HG02981 (cell line): ENCODE data around the gene CABP7.

ENCODE experiments used
- ATAC-seq: cut with Tn5 transposase; IDR thresholded peaks from one replicate; pipeline ENCODE4 v1.9.1; 2021; ENCODE audit warnings: mild to moderate bottlenecking, moderate library complexity; ENCODE audit not compliant: unreplicated experiment

Gene CABP7

GRCh38 chr22:29719899-29720645, at the start of gene CABP7:
CABP7 (plus strand) TSS chr22:29720003; CDS start chr22:29720425, 422 bp downstream.
- no peak for ATAC-seq

- ATAC-seq = no peak
Observed at GRCh38 chr22:29670626-29671025, 49.2 kb upstream of the CABP7 start.

- no peak for ATAC-seq
Observed at GRCh38 chr22:29673361-29674066, 46.3 kb upstream of the CABP7 start.

GRCh38 chr22:29674121-29674520, 45.7 kb upstream of the CABP7 start:
- no peak for ATAC-seq

DNA sequence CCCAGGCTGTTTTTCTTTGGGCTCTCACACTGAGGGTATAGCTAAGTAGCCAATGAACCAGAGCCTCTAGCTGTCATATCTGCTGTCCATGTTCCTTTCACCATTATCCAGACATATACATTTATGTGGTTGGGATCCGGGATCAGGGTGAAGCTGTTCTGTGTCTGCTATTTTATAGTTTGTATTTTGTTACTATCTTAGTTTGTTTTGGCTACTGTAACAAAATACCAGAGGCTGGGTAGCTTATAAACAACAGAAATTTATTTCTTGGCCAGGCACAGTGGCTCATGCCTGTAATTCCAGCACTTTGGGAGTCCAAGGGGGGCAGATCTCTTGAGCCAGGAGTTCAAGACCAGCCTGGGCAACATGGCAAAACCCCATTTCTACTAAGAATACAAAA, 40.5 kb upstream of the CABP7 start:
- ATAC-seq = no peak

DNA sequence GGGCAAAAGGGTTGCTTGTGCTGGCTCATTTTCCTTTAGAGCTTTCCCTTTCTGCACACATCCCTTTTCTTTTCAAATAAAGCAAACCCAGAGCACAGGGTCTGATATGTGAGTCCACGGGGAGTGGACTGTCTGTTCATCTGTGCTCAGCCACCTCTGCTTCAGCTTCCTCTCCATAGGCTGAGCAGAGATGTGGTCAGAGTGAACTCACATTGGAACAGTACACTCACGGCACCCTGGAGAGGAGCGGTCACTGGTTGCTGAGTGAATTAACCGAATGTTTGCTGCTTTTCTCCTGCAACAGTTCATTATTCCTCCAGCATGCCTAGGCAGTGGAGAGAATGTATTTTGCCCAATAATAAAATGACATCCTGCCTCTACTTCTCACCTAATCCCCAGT, 36.3 kb upstream of the CABP7 start:
- no peak for ATAC-seq

DNA sequence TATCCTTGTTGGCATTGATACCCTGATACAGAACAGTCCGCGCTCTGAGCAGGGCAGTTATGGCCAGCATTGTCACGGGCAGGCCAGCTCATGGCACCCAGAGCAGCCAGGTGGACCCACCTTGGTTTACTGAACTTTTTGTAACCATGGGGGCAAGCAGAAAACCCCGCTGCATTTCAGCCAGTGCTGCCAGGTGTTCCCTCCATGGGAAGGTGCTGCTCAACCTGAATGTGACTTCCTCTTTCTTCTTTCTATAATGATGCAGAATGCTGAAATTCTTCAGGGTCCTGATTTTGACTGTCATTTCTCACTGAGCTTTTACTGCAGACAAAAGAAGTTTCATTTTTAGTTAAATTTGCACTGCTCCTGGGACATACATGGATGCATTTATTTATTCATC, 35.6 kb upstream of the CABP7 start:
- ATAC-seq = no peak

DNA sequence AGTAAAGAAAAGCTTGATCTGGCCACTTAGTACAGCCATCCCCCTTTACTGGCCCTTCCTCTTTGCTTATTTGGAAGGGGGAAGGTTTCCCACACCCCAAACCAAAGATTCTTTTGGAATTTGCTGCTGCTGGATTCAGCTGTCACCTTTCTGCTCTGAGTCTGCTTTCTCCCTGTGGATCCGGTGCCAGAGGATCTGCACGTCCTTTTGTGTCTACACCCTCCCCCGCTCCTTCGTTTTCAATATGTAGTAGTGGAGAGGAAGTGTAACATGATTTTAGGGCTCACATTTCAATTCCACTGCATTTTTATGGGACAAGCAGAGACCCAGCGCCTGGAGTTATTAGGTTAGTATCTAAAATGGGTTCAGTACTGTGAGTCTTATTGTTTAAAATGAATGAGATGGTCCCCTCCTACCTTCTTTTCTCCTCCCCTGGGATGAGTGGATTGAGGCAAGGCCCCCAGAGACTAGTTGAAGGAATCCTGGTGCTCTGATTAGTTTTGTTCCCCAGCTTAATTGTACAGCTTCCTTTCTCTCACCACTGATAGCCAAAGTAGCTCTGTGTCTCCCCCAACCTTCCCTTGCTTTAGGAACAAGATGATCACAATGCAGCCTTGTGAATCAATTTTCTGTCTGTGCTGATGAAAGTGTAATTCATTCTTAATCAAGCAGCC, 30.5 kb upstream of the CABP7 start:
- ATAC-seq = no peak

DNA sequence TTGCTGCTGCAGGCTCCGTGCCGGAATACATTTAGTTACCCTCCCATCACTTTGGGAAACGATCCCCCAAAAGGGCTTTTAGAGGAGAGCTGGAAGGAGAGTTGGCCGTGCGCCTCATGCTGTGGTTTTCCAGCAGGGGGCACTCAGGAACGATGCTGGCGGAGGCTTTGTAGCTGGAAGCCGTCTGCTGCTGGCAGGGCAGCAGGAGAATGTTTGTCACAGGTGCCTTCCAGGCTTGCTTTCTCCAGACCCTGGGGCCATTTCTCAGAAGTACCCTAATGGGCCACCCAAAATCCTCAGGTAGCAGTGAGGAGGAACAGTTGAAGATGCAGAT, 30.0 kb upstream of the CABP7 start:
- no peak for ATAC-seq

- ATAC-seq = no peak
Observed at GRCh38 chr22:29690476-29690875, 29.3 kb upstream of the CABP7 start.

- ATAC-seq = no peak
Observed at GRCh38 chr22:29691636-29692326, 28.0 kb upstream of the CABP7 start.

DNA sequence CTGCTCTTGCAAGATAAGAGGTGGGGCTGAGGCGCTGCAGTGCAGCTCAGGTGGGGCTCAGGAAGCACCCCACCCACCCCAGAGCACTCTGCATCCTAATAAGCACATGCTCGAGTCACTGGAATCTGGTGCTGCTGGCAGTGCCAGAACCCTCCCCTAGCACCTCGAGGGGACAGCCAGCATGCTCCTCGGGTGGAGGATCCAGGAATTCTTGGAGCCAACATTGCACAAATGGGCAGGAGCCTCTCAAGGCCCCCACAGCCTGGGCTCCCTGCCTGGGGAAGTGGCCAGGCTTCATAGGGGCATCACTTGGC, 27.5 kb upstream of the CABP7 start:
- ATAC-seq = no peak

GRCh38 chr22:29693161-29693560, 26.6 kb upstream of the CABP7 start:
- no peak for ATAC-seq

DNA sequence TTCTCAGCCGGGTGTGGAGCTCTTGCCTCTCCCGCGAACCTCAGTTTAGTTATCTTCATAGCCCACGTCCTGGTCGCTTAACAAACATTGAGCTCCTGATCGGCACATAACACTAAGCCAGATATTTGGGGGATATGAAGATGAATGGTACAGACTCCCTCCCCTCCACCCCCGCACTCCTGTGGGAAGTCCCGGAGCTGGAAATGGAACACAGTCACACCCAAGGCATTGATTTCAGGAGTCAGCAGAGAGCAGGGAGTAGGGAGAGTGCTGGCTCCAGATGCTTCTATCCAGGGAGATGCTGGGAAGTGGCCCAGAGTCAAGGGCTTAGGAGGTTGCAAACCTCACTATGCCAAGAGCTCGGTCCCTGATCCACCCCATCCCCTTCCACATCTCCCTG, 26.1 kb upstream of the CABP7 start:
- ATAC-seq = no peak

DNA sequence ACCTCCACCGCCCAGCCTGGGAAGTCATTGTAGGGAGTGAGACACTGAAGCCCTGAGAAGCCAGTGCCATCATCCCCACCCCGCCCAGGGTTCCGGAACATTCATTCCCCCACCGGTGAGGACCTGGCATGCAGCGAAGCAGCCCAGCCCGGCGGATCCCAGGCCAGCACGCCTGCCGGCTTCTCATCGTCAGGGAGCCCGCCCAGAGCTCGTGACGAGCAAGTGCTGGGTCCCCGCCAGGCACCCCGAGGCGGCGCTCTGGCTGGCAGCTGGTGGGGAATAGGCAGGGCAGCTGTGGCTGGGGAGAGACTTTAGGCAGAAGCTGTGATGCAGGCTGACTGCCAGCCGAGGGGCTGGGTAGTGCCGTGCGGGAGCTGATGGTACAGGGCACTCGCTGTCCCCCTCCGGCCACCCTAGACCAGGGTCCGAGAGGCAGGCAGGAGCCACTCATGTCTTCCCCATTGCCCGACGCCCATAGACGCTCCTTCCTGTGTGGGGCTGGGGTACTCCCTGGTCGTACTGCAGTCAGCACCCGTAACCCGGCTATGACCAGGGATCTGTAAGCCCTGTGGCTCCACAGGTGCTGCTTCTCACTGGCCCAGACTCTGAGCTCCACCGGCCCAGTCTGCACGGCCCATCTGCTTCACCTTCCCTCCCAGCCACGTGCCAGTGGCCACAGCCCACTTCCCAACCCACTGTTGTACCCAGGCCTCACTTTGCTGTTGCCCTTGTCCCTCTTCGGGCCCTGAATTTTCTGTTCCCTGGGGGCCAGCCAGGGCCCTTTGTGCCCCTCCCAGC, 24.5 kb upstream of the CABP7 start:
- no peak for ATAC-seq

DNA sequence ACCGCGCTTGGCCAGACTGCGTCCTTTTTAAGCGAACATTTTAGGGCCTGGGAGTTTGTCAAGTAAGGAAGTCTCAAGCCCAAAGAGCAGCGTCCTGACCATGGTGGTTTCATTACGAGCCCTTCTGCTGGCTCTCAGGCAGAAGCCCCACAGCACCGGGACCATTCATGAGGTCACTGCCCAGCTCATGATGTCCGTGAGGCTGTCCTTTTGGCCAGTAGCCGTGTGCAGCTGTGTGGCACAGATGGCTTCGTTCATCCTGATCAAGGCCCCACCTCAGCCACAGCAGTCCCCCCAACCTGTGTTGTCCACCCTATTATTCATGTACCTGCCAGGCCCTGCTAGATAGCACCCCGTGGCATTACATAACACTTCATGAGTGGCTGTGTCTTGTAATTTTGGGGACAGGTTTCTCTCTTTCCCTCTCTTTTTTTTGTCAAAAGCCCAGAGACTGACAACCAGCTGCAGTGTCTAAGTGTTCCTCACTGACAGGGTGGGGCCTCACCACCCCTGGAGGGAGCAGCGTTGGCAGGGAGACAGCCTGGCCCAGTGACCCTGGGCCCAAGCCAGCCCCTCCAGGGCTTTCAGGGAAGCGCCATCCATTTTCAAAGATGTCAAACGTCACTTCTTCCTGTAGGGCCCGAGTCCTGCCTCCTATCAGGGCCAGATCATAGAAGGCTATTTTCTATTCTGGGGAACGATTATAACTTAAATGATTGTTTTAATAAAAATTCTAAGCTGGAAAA, 21.8 kb upstream of the CABP7 start:
- no peak for ATAC-seq

GRCh38 chr22:29700206-29700899, 19.4 kb upstream of the CABP7 start:
- no peak for ATAC-seq

GRCh38 chr22:29700900-29701154, 19.0 kb upstream of the CABP7 start:
- no peak for ATAC-seq

GRCh38 chr22:29701155-29701999, 18.4 kb upstream of the CABP7 start:
- ATAC-seq = no peak
